OCI-LY3 (cell line): ENCODE measurements around the gene KDM4B.

Experiments
- H2AFZ ChIP-seq: fragments of 200-600, 300-600 bp; shearing (Covaris generic); 2 replicates; pipeline ENCODE4 v1.6.0; 2014; ENCODE audit warnings: antibody characterized with exemption, low read depth, low read length
- H3K27ac ChIP-seq: fragments of 200-600, 300-600 bp; sonication (generic); 2 replicates; pipeline ENCODE4 v1.5.1; 2014; ENCODE audit warnings: mild to moderate bottlenecking, low read length, moderate library complexity, mixed read lengths
- H3K27me3 ChIP-seq: fragments of 200-600, 300-600 bp; sonication (generic); 2 replicates; pipeline ENCODE4 v1.6.1; 2014; ENCODE audit warnings: low read depth, low read length, mixed read lengths
- H3K36me3 ChIP-seq: fragments of 200-600, 300-600 bp; sonication (generic); replicated peaks from 2 replicates; pipeline ENCODE3; 2014; ENCODE audit warnings: low read depth, low read length, mixed read lengths
- H3K4me1 ChIP-seq: fragments of 300-600, 200-600 bp; sonication (generic); 2 replicates; pipeline ENCODE4 v1.6.1; 2014; ENCODE audit warnings: low read length, mixed read lengths
- H3K4me2 ChIP-seq: fragments of 200-600, 300-600 bp; sonication (generic); 2 replicates; pipeline ENCODE4 v1.6.1; 2014; ENCODE audit warnings: low read length, mixed read lengths
- H3K4me3 ChIP-seq: fragments of 300-600, 200-600 bp; sonication (generic); 2 replicates; pipeline ENCODE4 v1.5.1; 2014; ENCODE audit warnings: antibody characterized with exemption, mild to moderate bottlenecking, low read length, moderate library complexity
- H3K79me2 ChIP-seq: fragments of 300-600, 200-600 bp; shearing (Covaris generic); 2 replicates; pipeline ENCODE4 v1.6.1; 2014; ENCODE audit warnings: mild to moderate bottlenecking, low read length, mixed read lengths
- H3K9ac ChIP-seq: fragments of 300-600, 200-600 bp; shearing (Covaris generic); 2 replicates; pipeline ENCODE4 v1.6.0; 2014; ENCODE audit warnings: mild to moderate bottlenecking, low read length, moderate library complexity
- H3K9me3 ChIP-seq: fragments of 200-600, 300-600 bp; shearing (Covaris generic); 2 replicates; pipeline ENCODE4 v1.6.1; 2014; ENCODE audit warnings: low read length, mixed read lengths; ENCODE audit not compliant: insufficient read depth
- H4K20me1 ChIP-seq: fragments of 200-600, 300-600 bp; sonication (generic); 2 replicates; pipeline ENCODE4 v1.6.1; 2016; ENCODE audit warnings: low read length, mixed read lengths; ENCODE audit not compliant: insufficient read depth
- CTCF ChIP-seq: fragments of 200-600, 300-600 bp; sonication (generic); IDR thresholded peaks from 2 replicates; pipeline ENCODE4 v1.5.1; 2014; ENCODE audit warnings: antibody characterized with exemption, low read length, low read depth
- EZH2phosphoT487 ChIP-seq: fragments of 200-600 bp; shearing (Covaris generic); IDR thresholded peaks from 2 replicates; pipeline ENCODE4 v1.6.1; 2018; ENCODE audit warnings: antibody characterized with exemption, mixed run types, low read depth

The KDM4B gene

GRCh38 chr19:5141129-5141849 is 172.4 kb downstream of the KDM4B start:
- no peak overlapping the region for H3K9ac ChIP-seq
- H4K20me1 ChIP-seq: peaks cover 3% of the 10 kb centered on the region
- TF ChIP-seq CTCF: no peak
- TF ChIP-seq EZH2phosphoT487: no peak
- H2AFZ ChIP-seq: no peak overlapping the region
- no peak overlapping the region for H3K27ac ChIP-seq
- H3K9me3 ChIP-seq: no peaks in the 10 kb centered on the region
- no peak overlapping the region for H3K4me2 ChIP-seq
- no peaks in the 10 kb centered on the region for H3K27me3 ChIP-seq
- H3K4me3 ChIP-seq: no peak overlapping the region
- no peaks in the 10 kb centered on the region for H3K79me2 ChIP-seq
- peaks cover 46% of the 10 kb centered on the region for H3K36me3 ChIP-seq
- no peaks in the 10 kb centered on the region for H3K4me1 ChIP-seq

GRCh38 chr19:5141850-5142724 is 173.2 kb downstream of the KDM4B start:
- peaks cover 3% of the 10 kb centered on the region for H4K20me1 ChIP-seq
- peaks cover 47% of the 10 kb centered on the region for H3K36me3 ChIP-seq
- H3K27me3 ChIP-seq: no peaks in the 10 kb centered on the region
- no peak for TF ChIP-seq CTCF
- no peak for TF ChIP-seq EZH2phosphoT487
- H3K4me1 ChIP-seq: no peaks in the 10 kb centered on the region
- no peak overlapping the region for H3K4me3 ChIP-seq
- H3K4me2 ChIP-seq: no peak overlapping the region
- no peak overlapping the region for H3K9ac ChIP-seq
- H3K9me3 ChIP-seq: no peaks in the 10 kb centered on the region
- no peaks in the 10 kb centered on the region for H3K79me2 ChIP-seq
- H3K27ac ChIP-seq: no peak overlapping the region
- no peak overlapping the region for H2AFZ ChIP-seq

- TF ChIP-seq EZH2phosphoT487 (no peak), CTCF (no peak)
- Histone ChIP-seq H2AFZ (no peak overlapping the region), H3K9me3 (no peaks in the 10 kb centered on the region), H3K27ac (no peak overlapping the region), H3K27me3 (no peaks in the 10 kb centered on the region), H3K4me2 (no peak overlapping the region), H4K20me1 (peaks cover 3% of the 10 kb centered on the region), H3K9ac (no peak overlapping the region), H3K4me1 (no peaks in the 10 kb centered on the region), H3K79me2 (no peaks in the 10 kb centered on the region), H3K4me3 (no peak overlapping the region), H3K36me3 (peaks cover 41% of the 10 kb centered on the region)
These were observed 173.8 kb downstream of the KDM4B start for GRCh38 chr19:5142725-5143097.
